GM10847 (cell line): Measurements from ENCODE around the gene HEATR3.

Experiments
- POLR2A ChIP-seq: IDR thresholded peaks from 2 replicates; pipeline ENCODE4 v1.6.1; 2011; ENCODE audit not compliant: insufficient read length; ENCODE audit errors: extremely low read depth

HEATR3 gene, protein sequence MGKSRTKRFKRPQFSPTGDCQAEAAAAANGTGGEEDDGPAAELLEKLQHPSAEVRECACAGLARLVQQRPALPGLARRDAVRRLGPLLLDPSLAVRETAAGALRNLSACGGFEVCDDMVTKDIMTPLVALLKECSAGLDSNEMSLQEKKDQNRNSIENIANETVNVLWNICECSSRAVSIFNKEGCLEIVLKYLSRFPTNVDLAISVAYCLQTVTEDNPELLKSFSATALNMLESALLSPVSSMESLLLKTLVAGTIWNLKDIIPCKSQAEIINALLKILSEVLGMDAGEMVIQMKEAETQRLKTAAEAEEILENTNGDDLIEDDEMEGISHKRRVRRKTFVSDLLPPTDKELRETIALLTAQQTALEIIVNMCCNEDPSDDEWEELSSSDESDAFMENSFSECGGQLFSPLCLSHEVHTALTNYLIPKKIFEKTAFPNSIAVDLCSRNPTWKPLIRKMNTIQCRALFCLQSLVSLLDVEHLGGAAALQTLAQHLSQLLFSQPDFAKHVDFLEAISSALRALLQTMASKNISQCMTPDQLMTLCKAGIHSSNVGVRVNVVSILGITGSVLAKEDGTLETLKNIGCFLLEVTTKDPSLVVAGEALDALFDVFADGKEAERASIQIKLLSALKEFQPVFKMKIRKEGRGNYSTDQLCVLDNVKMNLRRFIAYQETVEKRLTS

DNA sequence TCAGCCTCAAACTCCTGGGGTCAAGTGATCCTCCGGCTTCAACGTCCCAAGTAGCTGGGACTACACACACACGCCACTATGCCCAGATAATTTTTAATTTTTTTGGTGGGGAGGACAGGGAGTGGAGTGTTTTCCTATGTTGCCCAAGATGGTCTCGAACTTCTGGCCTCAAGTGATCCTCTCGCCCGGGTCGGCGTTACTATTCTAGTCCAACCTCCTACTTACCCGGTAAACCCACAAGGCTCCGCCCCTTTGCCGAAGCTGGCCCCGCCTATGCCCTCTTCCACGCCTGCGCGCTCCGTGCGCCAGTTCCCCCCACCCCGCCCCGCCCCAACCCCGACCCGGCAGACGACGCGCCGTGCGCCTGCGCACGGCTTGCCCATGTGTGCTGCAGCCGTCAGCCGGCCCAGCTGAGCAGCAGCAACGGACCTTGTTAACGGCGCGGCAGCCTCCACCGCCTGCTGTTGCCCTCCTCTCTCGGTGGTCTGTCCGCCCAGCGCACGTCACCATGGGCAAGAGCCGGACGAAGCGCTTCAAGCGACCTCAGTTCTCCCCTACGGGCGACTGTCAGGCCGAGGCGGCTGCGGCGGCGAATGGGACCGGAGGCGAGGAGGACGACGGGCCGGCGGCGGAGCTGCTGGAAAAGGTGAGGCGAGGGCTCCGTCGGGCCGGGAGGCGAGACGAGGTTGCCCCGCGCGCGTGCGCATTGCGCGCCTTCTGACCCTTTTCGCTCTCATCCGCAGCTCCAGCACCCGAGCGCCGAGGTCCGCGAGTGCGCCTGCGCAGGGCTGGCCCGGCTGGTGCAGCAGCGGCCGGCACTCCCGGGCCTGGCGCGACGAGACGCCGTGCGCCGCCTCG, at the start of gene HEATR3:
TSS of gene HEATR3 (plus strand) at position 347 of the 858 bp plus-strand sequence. CDS start at position 509, 162 bp downstream.
- peak; percentile 57 for TF ChIP-seq POLR2A

GRCh38 chr16:50017553-50017952, 48.2 kb upstream of the HEATR3 start:
- no peak for TF ChIP-seq POLR2A

- no peak for TF ChIP-seq POLR2A
Measured at GRCh38 chr16:50021544-50021943, 44.2 kb upstream of the HEATR3 start.

GRCh38 chr16:50023641-50024040, 42.1 kb upstream of the HEATR3 start:
- TF ChIP-seq POLR2A, result no peak

- TF ChIP-seq POLR2A, result no peak
Measured at GRCh38 chr16:50024207-50024606, 41.6 kb upstream of the HEATR3 start.

GRCh38 chr16:50024684-50025536, 40.9 kb upstream of the HEATR3 start, which contains the start of gene CNEP1R1:
Gene CNEP1R1 (plus strand): TSS chr16:50025225. CDS start chr16:50025316, 91 bp downstream.
- peak; percentile 52 for TF ChIP-seq POLR2A

- TF ChIP-seq POLR2A, result no peak
Measured at GRCh38 chr16:50025537-50025931, 40.2 kb upstream of the HEATR3 start.

DNA sequence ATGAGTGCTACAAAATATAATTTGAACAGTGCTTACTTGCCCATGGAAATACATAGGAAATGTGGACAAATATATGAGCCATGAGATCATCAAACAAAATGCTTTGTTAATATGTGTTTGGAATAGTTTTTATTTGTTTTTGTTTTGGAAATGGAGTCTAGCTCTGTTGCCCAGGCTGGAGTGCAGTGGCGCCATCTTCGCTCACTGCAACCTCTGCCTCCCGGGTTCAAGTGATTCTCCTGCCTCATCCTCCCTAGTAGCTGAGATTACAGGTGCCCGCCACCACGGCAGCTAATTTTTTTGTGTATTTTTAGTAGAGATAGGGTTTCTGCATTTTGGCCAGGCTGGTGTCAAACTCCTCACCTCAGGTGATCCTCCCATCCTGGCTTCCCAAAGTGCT, 37.9 kb upstream of the HEATR3 start:
- no peak for TF ChIP-seq POLR2A

DNA sequence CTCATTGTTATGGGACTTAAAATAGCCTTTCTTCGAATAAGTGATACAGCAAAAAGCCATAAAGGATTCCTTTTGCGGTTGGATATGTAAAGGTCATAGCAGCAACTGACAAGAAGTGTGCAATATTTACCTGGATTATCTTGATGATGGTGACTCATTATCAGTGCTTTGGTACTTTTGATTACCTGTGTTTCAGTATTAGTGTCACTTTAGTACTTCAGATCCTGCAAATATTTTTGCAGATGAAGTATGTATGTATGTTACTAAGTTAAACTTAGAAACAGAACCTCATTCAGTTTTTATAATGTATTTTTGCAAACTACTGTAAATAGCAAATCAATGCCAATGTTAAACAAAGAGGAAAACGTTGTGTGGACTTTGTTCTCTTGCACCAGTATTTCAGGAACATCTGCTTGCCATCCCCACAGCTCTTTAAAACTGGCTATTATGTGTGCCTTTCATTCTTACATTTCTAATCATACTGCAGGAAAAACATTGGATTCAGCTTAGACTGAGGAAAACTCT, 30.2 kb upstream of the HEATR3 start:
- no peak for TF ChIP-seq POLR2A

- no peak for TF ChIP-seq POLR2A
Measured at GRCh38 chr16:50036426-50036825, 29.3 kb upstream of the HEATR3 start.

- TF ChIP-seq POLR2A, result no peak
Measured at GRCh38 chr16:50037662-50038220, 28.0 kb upstream of the HEATR3 start.

DNA sequence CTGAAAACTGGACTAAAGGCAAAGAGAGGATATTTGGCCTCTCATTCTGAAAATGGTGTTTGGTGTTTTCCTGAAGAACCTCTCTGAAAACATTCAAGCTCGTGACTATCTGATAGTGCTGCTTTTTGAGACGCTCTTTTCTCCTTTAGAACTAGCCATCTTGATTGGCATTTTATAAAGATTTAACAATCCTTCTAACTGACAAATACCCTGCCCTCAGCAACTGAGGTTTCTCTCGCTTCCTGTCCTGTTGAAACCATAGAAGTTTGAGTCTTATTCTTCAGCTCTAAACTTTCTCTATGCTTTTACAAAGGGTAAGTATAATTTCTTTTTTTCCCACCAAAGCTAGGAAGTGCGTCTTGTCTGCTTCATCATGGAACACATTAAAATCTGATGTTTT, 27.5 kb upstream of the HEATR3 start:
- no peak for TF ChIP-seq POLR2A

- no peak for TF ChIP-seq POLR2A
Measured at GRCh38 chr16:50038756-50039529, 26.8 kb upstream of the HEATR3 start.
